ENCODE data around the gene LAMA2. TPM values are rescaled to one million over a fixed set of nuclear protein-coding genes. Genes with fewer than 3 reads are reported as not detected.

The LAMA2 gene
- total and polyA plus RNA-seq, 10 donors, result 0.83 to 66.6 (median 18.8) TPM

GRCh38 chr6:129402244-129402643 is 519.3 kb downstream of the LAMA2 start:
- Histone ChIP-seq H3K4me1 (no peaks in the 10 kb centered on the region), H3K9me3 (no peaks in the 10 kb centered on the region), H3K36me3 (no peaks in the 10 kb centered on the region), H3K4me3 (no peak overlapping the region), H3K27me3 (replicated peaks in 1 of 7) (no peaks in the 10 kb centered on the region), H3K27ac (no peak overlapping the region)
- 36 to 75% (median 55%) methylated on average over 1 of the region's 1 CpG for WGBS, 5 donors
- DNase-seq, result no peak
- TF ChIP-seq POLR2A (IDR thresholded peaks at IDR 0.05), result no peak
- TF ChIP-seq, protein P1, sequence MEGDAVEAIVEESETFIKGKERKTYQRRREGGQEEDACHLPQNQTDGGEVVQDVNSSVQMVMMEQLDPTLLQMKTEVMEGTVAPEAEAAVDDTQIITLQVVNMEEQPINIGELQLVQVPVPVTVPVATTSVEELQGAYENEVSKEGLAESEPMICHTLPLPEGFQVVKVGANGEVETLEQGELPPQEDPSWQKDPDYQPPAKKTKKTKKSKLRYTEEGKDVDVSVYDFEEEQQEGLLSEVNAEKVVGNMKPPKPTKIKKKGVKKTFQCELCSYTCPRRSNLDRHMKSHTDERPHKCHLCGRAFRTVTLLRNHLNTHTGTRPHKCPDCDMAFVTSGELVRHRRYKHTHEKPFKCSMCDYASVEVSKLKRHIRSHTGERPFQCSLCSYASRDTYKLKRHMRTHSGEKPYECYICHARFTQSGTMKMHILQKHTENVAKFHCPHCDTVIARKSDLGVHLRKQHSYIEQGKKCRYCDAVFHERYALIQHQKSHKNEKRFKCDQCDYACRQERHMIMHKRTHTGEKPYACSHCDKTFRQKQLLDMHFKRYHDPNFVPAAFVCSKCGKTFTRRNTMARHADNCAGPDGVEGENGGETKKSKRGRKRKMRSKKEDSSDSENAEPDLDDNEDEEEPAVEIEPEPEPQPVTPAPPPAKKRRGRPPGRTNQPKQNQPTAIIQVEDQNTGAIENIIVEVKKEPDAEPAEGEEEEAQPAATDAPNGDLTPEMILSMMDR (IDR thresholded peaks at IDR 0.05 in 8 of 11, conservative IDR thresholded peaks at IDR 0.05 in 3 of 11), result no peak
- TF ChIP-seq POLR2AphosphoS5 (IDR thresholded peaks at IDR 0.05), result no peak
- intact Hi-C loops (cut with DNase I; ENCODE audit: low total_unique reads), result no loop called here

DNA sequence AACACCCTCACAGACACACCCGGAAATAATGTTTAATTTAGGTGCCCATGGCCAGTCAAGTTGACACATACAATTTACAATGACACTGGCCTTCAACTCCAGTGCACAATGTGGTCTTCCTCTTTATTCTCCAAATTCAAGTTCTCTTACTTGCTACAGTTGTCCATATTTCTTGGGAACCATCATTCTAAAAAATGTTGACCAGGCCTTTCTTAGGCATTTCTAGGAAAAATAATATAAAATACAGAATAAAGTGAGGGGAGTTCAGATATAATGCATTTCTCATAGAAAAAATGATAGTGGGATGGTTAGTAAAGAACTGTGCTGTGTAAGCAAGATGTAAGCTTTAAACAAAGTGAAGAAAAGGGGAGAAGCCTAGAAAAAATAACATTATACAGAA is 528.2 kb downstream of the LAMA2 start:
- no peak overlapping the region for H3K27ac ChIP-seq
- no peaks in the 10 kb centered on the region for H3K36me3 ChIP-seq
- TF ChIP-seq POLR2AphosphoS5 (IDR thresholded peaks at IDR 0.05) (no peak), POLR2A (IDR thresholded peaks at IDR 0.05) (no peak)
- TF ChIP-seq, protein P1 (IDR thresholded peaks at IDR 0.05 in 8 of 11, conservative IDR thresholded peaks at IDR 0.05 in 3 of 11), result no peak
- intact Hi-C loops (cut with DNase I; ENCODE audit: low total_unique reads), result no loop called here
- no peaks in the 10 kb centered on the region for H3K4me1 ChIP-seq
- no peaks in the 10 kb centered on the region for H3K27me3 ChIP-seq (replicated peaks in 1 of 7)
- no peak overlapping the region for H3K4me3 ChIP-seq
- no peaks in the 10 kb centered on the region for H3K9me3 ChIP-seq
- no peak for DNase-seq
- 75 to 94% (median 86%) methylated on average over 1 of the region's 1 CpG for WGBS, 5 donors

GRCh38 chr6:129416337-129416990 is 533.5 kb downstream of the LAMA2 start:
- intact Hi-C loops (cut with DNase I; ENCODE audit: low total_unique reads), result no loop called here
- no peak for DNase-seq
- TF ChIP-seq POLR2A (IDR thresholded peaks at IDR 0.05) (no peak), POLR2AphosphoS5 (IDR thresholded peaks at IDR 0.05) (no peak)
- TF ChIP-seq, protein P1 (IDR thresholded peaks at IDR 0.05 in 8 of 11, conservative IDR thresholded peaks at IDR 0.05 in 3 of 11), result no peak
- WGBS, 5 donors, result 83 to 96% (median 91%) methylated on average over 3 to 6 of the region's 6 CpGs
- no peaks in the 10 kb centered on the region for H3K9me3 ChIP-seq
- H3K27ac ChIP-seq, result no peak overlapping the region
- H3K4me3 ChIP-seq, result no peak overlapping the region
- peaks cover 0 to 4% (median 0%) of the 10 kb centered on the region in 6 donors for H3K36me3 ChIP-seq
- no peaks in the 10 kb centered on the region for H3K27me3 ChIP-seq (replicated peaks in 1 of 7)
- H3K4me1 ChIP-seq, result no peaks in the 10 kb centered on the region

DNA sequence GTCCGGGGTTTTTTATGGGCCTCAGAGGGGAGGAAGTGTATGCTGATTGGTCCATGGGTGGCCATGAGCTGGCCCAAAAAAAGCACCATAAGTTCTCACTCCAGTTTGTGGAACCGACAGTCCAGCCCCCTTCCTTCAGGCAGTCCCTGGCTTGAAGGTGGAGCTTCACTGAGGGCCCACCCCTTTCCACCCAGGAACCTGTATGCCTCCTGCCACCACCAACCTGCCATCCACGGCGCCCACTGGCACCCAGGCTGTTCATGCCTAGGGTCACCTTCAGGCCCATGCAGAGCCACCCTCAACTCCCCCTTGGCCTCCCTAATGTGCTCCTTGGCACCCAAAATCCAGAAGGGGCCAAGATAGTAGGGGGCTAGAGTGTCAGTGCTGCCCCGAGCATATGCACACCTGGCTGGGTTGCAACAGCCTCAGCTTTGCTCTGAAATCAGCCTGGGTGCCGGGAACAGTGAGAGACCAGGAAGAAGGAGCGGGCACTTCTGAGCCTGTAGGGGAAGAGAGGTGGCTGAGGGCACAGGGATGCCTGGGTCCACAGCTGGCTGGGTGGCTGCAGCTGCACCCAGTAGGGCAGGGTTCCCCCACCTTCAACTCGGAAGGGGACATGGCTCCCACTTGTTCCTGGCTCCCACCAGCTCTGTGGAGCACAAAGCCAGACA is 534.6 kb downstream of the LAMA2 start:
- Histone ChIP-seq H3K36me3 (peaks cover 0 to 4% (median 0%) of the 10 kb centered on the region in 6 donors), H3K27me3 (replicated peaks in 1 of 7) (no peaks in the 10 kb centered on the region), H3K27ac (no peak overlapping the region), H3K4me1 (no peaks in the 10 kb centered on the region), H3K4me3 (no peak overlapping the region), H3K9me3 (no peaks in the 10 kb centered on the region)
- intact Hi-C loops (cut with DNase I; ENCODE audit: low total_unique reads), result no loop called here
- TF ChIP-seq POLR2AphosphoS5 (IDR thresholded peaks at IDR 0.05), result no peak
- TF ChIP-seq, protein P1 (IDR thresholded peaks at IDR 0.05 in 8 of 11, conservative IDR thresholded peaks at IDR 0.05 in 3 of 11), result no peak
- TF ChIP-seq POLR2A (IDR thresholded peaks at IDR 0.05), result no peak
- 66 to 95% (median 85%) methylated on average over 4 to 8 of the region's 8 CpGs for WGBS, 5 donors
- DNase-seq, result no peak

Data from spleen (tissue), 11 donors.